Breast epithelium (tissue), 3 donors: ENCODE results near the gene BBS9.

Experiments used
- CTCF ChIP-seq, 3 donors: fragments of 450-650 bp; IDR thresholded peaks; one replicate each; pipeline ENCODE4 v1.5.1; 2016 to 2017; ENCODE audit warnings: antibody characterized with exemption in 3 of 3, mild to moderate bottlenecking in 3 of 3, moderate library complexity in 3 of 3
- POLR2A ChIP-seq: fragments of 450-650 bp; IDR thresholded peaks from one replicate; pipeline ENCODE4 v1.6.1; 2016; ENCODE audit warnings: antibody characterized with exemption, mild to moderate bottlenecking, moderate library complexity
- POLR2AphosphoS5 ChIP-seq, 3 donors: sonication (generic); formaldehyde crosslinking; IDR thresholded peaks; one replicate each; pipeline ENCODE4 v1.6.1; 2017; ENCODE audit warnings: antibody characterized with exemption in 3 of 3

DNA sequence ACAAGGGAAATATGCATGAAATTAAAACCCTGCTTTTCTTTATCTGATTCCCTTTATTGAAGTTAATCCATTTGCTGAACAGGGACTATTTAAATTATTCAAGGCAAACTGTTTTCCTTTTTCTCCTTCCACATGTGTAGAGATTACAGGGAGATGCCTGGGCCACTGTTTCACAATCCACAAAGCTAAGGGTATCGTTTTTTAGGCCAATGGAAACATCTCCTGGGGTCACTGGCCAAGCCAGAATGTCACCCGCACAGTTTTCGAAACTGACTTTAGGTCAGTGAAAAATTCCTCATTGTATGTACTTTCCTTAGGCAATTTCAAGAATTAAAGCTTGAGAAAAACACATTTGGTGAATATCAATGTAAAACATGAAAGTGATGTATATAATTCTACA is 516.8 kb downstream of the BBS9 start:
- TF ChIP-seq POLR2A (no peak), POLR2AphosphoS5 (IDR thresholded peaks at IDR 0.05) (no peak), CTCF (IDR thresholded peaks at IDR 0.05) (no peak)
